ENCODE data around the gene OSTC.

Gene OSTC

DNA sequence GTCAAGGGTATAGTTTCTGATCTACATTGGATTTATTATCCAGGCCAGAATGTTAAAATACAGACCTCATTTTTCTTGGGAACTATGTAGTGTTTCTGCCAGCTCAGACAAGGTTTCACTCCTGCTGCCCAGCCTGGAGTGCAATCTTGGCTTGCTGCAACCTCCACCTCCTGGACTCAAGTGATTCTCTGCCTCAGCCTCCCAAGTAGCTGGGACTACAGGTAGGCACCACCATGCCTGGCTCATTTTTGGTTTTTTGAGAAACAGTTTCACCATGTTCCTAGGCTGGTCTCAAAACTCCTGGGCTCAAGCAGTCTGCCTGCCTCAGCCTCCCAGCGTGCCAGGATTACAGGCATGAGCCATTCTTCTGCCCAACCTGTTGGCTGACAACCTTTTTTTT is 24.3 kb upstream of the OSTC start:
- Histone ChIP-seq H3K9ac (ENCODE audit: insufficient read length, low read depth) (no peak overlapping the region), H3K27me3 (ENCODE audit: insufficient read depth, insufficient read length) (no peaks in the 10 kb centered on the region), H3K36me3 (ENCODE audit: insufficient read depth, insufficient read length, low read length) (peaks cover 91% of the 10 kb centered on the region), H3K4me3 (ENCODE audit: insufficient read length, low read depth) (no peak overlapping the region), H3K4me1 (ENCODE audit: insufficient read depth, insufficient read length) (no peaks in the 10 kb centered on the region), H3K9me3 (ENCODE audit: insufficient read depth, low read length) (no peaks in the 10 kb centered on the region)
- no peak for DNase-seq (ENCODE audit: low read depth, low spot score)
- TF ChIP-seq ZNF274 (IDR thresholded peaks at IDR 0.05; ENCODE audit: low read depth, low read length) (no peak), SUZ12 (IDR thresholded peaks at IDR 0.05; ENCODE audit: extremely low read depth, insufficient read depth, insufficient read length) (no peak), YY1 (IDR thresholded peaks at IDR 0.05; ENCODE audit: insufficient read depth, insufficient read length) (no peak)

GRCh38 chr4:108628411-108628810 is 22.0 kb upstream of the OSTC start:
- H3K4me1 ChIP-seq (ENCODE audit: insufficient read depth, insufficient read length), result no peaks in the 10 kb centered on the region
- no peaks in the 10 kb centered on the region for H3K9me3 ChIP-seq (ENCODE audit: insufficient read depth, low read length)
- no peak overlapping the region for H3K4me3 ChIP-seq (ENCODE audit: insufficient read length, low read depth)
- TF ChIP-seq YY1 (IDR thresholded peaks at IDR 0.05; ENCODE audit: insufficient read depth, insufficient read length), result no peak
- no peak for TF ChIP-seq ZNF274 (IDR thresholded peaks at IDR 0.05; ENCODE audit: low read depth, low read length)
- no peak for TF ChIP-seq SUZ12 (IDR thresholded peaks at IDR 0.05; ENCODE audit: extremely low read depth, insufficient read depth, insufficient read length)
- H3K27me3 ChIP-seq (ENCODE audit: insufficient read depth, insufficient read length), result no peaks in the 10 kb centered on the region
- peaks cover 88% of the 10 kb centered on the region for H3K36me3 ChIP-seq (ENCODE audit: insufficient read depth, insufficient read length, low read length)
- H3K9ac ChIP-seq (ENCODE audit: insufficient read length, low read depth), result no peak overlapping the region
- no peak for DNase-seq (ENCODE audit: low read depth, low spot score)

GRCh38 chr4:108635070-108635655 is 15.2 kb upstream of the OSTC start:
- TF ChIP-seq YY1 (IDR thresholded peaks at IDR 0.05; ENCODE audit: insufficient read depth, insufficient read length) (no peak), ZNF274 (IDR thresholded peaks at IDR 0.05; ENCODE audit: low read depth, low read length) (no peak), SUZ12 (IDR thresholded peaks at IDR 0.05; ENCODE audit: extremely low read depth, insufficient read depth, insufficient read length) (no peak)
- no peaks in the 10 kb centered on the region for H3K9me3 ChIP-seq (ENCODE audit: insufficient read depth, low read length)
- no peak for DNase-seq (ENCODE audit: low read depth, low spot score)
- H3K9ac ChIP-seq (ENCODE audit: insufficient read length, low read depth), result no peak overlapping the region
- no peak overlapping the region for H3K4me3 ChIP-seq (ENCODE audit: insufficient read length, low read depth)
- H3K27me3 ChIP-seq (ENCODE audit: insufficient read depth, insufficient read length), result no peaks in the 10 kb centered on the region
- no peaks in the 10 kb centered on the region for H3K4me1 ChIP-seq (ENCODE audit: insufficient read depth, insufficient read length)
- H3K36me3 ChIP-seq (ENCODE audit: insufficient read depth, insufficient read length, low read length), result peaks cover 52% of the 10 kb centered on the region

DNA sequence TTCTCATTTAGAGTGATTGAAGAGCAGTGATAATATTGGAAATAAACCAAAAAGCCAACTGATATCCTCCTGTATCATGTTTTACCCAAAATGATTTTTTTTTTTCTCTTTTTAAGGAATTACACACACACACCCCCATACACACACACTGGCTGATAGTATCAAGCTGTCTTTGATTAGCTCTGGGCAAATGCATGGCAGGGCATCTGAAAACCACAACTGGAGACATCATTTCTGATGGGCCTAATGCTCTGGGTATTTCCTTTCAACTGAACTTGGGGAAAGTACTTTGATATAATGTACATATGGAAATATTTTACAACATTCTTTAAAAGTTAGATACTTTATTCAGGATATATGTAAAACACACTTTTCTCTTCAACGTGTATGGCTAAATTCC is 14.2 kb upstream of the OSTC start:
- Histone ChIP-seq H3K9me3 (ENCODE audit: insufficient read depth, low read length) (no peaks in the 10 kb centered on the region), H3K4me1 (ENCODE audit: insufficient read depth, insufficient read length) (no peaks in the 10 kb centered on the region), H3K9ac (ENCODE audit: insufficient read length, low read depth) (no peak overlapping the region), H3K36me3 (ENCODE audit: insufficient read depth, insufficient read length, low read length) (peaks cover 41% of the 10 kb centered on the region), H3K27me3 (ENCODE audit: insufficient read depth, insufficient read length) (no peaks in the 10 kb centered on the region), H3K4me3 (ENCODE audit: insufficient read length, low read depth) (no peak overlapping the region)
- no peak for TF ChIP-seq YY1 (IDR thresholded peaks at IDR 0.05; ENCODE audit: insufficient read depth, insufficient read length)
- no peak for TF ChIP-seq SUZ12 (IDR thresholded peaks at IDR 0.05; ENCODE audit: extremely low read depth, insufficient read depth, insufficient read length)
- TF ChIP-seq ZNF274 (IDR thresholded peaks at IDR 0.05; ENCODE audit: low read depth, low read length), result no peak
- no peak for DNase-seq (ENCODE audit: low read depth, low spot score)

- Histone ChIP-seq H3K4me1 (ENCODE audit: insufficient read depth, insufficient read length) (no peaks in the 10 kb centered on the region), H3K9me3 (ENCODE audit: insufficient read depth, low read length) (no peaks in the 10 kb centered on the region), H3K36me3 (ENCODE audit: insufficient read depth, insufficient read length, low read length) (peaks cover 29% of the 10 kb centered on the region), H3K4me3 (ENCODE audit: insufficient read length, low read depth) (no peak overlapping the region), H3K27me3 (ENCODE audit: insufficient read depth, insufficient read length) (no peaks in the 10 kb centered on the region), H3K9ac (ENCODE audit: insufficient read length, low read depth) (no peak overlapping the region)
- DNase-seq (ENCODE audit: low read depth, low spot score), result no peak
- no peak for TF ChIP-seq YY1 (IDR thresholded peaks at IDR 0.05; ENCODE audit: insufficient read depth, insufficient read length)
- no peak for TF ChIP-seq SUZ12 (IDR thresholded peaks at IDR 0.05; ENCODE audit: extremely low read depth, insufficient read depth, insufficient read length)
- TF ChIP-seq ZNF274 (IDR thresholded peaks at IDR 0.05; ENCODE audit: low read depth, low read length), result no peak
Measured at GRCh38 chr4:108637856-108638255, 12.5 kb upstream of the OSTC start.

- no peak for DNase-seq (ENCODE audit: low read depth, low spot score)
- H3K9me3 ChIP-seq (ENCODE audit: insufficient read depth, low read length), result no peaks in the 10 kb centered on the region
- H3K4me3 ChIP-seq (ENCODE audit: insufficient read length, low read depth), result no peak overlapping the region
- TF ChIP-seq SUZ12 (IDR thresholded peaks at IDR 0.05; ENCODE audit: extremely low read depth, insufficient read depth, insufficient read length), result no peak
- H3K36me3 ChIP-seq (ENCODE audit: insufficient read depth, insufficient read length, low read length), result no peaks in the 10 kb centered on the region
- H3K4me1 ChIP-seq (ENCODE audit: insufficient read depth, insufficient read length), result no peaks in the 10 kb centered on the region
- H3K27me3 ChIP-seq (ENCODE audit: insufficient read depth, insufficient read length), result no peaks in the 10 kb centered on the region
- H3K9ac ChIP-seq (ENCODE audit: insufficient read length, low read depth), result no peak overlapping the region
Measured at GRCh38 chr4:108644237-108644636, 6.2 kb upstream of the OSTC start.

- no peak for DNase-seq (ENCODE audit: low read depth, low spot score)
- no peak overlapping the region for H3K4me3 ChIP-seq (ENCODE audit: insufficient read length, low read depth)
- H3K36me3 ChIP-seq (ENCODE audit: insufficient read depth, insufficient read length, low read length), result no peaks in the 10 kb centered on the region
- no peaks in the 10 kb centered on the region for H3K4me1 ChIP-seq (ENCODE audit: insufficient read depth, insufficient read length)
- H3K9ac ChIP-seq (ENCODE audit: insufficient read length, low read depth), result no peak overlapping the region
- H3K9me3 ChIP-seq (ENCODE audit: insufficient read depth, low read length), result no peaks in the 10 kb centered on the region
- TF ChIP-seq ZNF274 (IDR thresholded peaks at IDR 0.05; ENCODE audit: low read depth, low read length) (no peak), YY1 (IDR thresholded peaks at IDR 0.05; ENCODE audit: insufficient read depth, insufficient read length) (no peak), SUZ12 (IDR thresholded peaks at IDR 0.05; ENCODE audit: extremely low read depth, insufficient read depth, insufficient read length) (no peak)
- H3K27me3 ChIP-seq (ENCODE audit: insufficient read depth, insufficient read length), result no peaks in the 10 kb centered on the region
Measured at GRCh38 chr4:108646706-108647105, 3.7 kb upstream of the OSTC start.

Data from NT2/D1 (cell line).